Activated CD4-positive, alpha-beta T cell treated with anti-CD3 and anti-CD28 coated beads, Interleukin-2, amount 10 ng/mL, durations not matched to agents 7 days and 5 days (primary cell): ENCODE results near the gene PTPRE. TPM values are rescaled to one million over a fixed set of nuclear protein-coding genes. Genes with fewer than 3 reads are reported as not detected.

Experiments
- CTCF ChIA-PET: fragments of 350-600 bp; sonication (Branson Sonifier 250); formaldehyde crosslinking; loops from one replicate; lab custom pipeline; 2021; ENCODE audit warnings: antibody characterized with exemption; lab: Charles Lee
- POLR2A ChIA-PET: fragments of 350-600 bp; sonication (Branson Sonifier 250); formaldehyde crosslinking; loops from one replicate; lab custom pipeline; 2021; ENCODE audit warnings: antibody characterized with exemption; lab: Charles Lee
- DNase-seq: peaks from one replicate; pipeline ENCODE4 v3.0.0-alpha.2; 2020
- H3K27ac Mint-ChIP-seq: one replicate; pipeline ENCODE4 v1.8.0; 2021; ENCODE audit warnings: mild to moderate bottlenecking, moderate library complexity, mixed read lengths
- H3K27me3 Mint-ChIP-seq: one replicate; pipeline ENCODE4 v1.8.0; 2021; ENCODE audit warnings: mixed read lengths
- H3K36me3 Mint-ChIP-seq: one replicate; pipeline ENCODE4 v1.8.0; 2021; ENCODE audit warnings: low read depth, mixed read lengths
- H3K4me1 Mint-ChIP-seq: one replicate; pipeline ENCODE4 v1.8.0; 2021; ENCODE audit warnings: mixed read lengths
- H3K4me3 Mint-ChIP-seq: one replicate; pipeline ENCODE4 v1.8.0; 2021; ENCODE audit warnings: mild to moderate bottlenecking, moderate library complexity, mixed read lengths
- H3K9me3 Mint-ChIP-seq: one replicate; pipeline ENCODE4 v1.8.0; 2021; ENCODE audit warnings: mixed read lengths
- total RNA-seq, 2 experiments: library from RNA; stranded (reverse); gene quantifications; one replicate each; pipeline ENCODE4 v1.2.3, GENCODE V29; 2021

PTPRE gene
- total RNA-seq, 2 experiments from 2014 or later = 24.1 to 25.6 TPM

DNA sequence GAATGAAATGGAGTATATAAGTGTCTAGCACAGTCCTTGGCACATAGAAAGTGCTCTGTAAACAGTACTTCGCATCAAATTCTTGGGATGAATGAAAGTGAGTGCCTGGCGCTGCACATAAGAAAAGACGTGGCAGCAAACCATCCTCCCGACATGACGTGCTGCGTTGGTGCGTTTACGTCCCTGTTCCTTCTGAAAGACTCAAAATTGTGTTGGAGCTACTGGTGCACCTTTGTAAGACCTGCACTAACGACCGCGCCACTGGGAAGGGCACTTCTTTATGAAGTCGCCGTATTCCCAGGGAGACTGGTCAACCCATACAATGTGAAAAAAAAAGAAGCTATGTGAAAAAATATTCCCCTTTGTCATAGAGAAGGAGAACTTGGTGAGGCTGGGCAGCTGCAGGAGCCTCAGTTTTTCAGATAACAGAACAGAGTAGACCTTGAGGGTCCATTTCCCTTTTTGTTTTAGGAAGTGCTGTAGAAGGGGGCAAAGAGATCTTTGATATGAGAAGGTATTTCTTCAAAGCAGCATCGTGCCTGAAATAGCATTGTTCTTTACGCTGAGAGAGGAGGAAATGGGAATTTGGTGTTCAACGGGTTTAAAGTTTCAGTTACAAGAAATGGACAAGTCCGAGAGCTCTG lies 91.7 kb downstream of the PTPRE start:
- H3K4me3 Mint-ChIP-seq = no peak overlapping the region

DNA sequence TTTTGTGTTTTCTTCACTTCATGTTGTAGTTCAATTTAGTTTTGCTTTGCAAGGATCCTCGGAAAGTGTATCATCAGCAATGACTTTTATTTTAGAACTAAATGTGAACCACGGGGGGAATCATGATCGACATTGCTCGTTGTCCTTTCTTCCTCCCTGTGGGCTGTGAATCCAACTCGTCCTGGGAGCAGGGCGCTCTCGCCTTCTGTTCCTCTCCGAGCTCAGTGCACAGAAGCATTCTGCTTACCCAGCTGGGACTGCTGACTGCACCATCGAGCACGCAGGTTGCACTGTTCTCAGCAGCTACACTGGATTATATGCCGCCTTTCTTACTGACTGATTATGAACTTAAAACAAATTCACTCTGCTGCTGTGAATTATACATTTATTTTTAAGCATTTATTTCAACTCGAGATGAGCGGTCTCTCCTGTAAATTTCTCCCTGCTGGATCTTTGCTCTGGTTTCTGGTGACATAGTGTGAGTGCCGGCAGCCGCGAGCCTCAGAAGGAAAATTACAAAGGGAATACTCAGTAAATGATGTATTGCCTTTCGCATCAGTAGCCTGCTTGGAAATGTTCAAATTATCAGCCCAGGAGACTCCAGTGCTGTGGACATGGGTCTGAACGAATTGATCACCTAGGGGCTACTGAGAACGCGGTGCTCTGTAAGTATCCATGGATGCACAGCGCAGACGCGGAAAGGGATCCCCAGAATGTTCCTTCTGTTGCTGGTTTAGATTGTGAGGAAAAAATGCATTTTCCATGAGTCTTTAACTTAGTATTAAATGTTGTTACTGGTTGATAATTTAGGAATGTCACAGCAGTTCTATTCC lies 92.6 kb downstream of the PTPRE start:
- H3K36me3 Mint-ChIP-seq = no peaks in the 10 kb centered on the region
- POLR2A ChIA-PET = no interaction called here
- DNase-seq = no peak
- no peaks in the 10 kb centered on the region for H3K9me3 Mint-ChIP-seq
- H3K27ac Mint-ChIP-seq = no peak overlapping the region
- CTCF ChIA-PET = interaction anchor here (1.3 kb wide), 1 partner anchor 12 kb away, joined by 4 read pairs; no protein-coding TSS in a partner anchor
- no peak overlapping the region for H3K4me3 Mint-ChIP-seq
- H3K27me3 Mint-ChIP-seq = peaks cover 27% of the 10 kb centered on the region
- no peaks in the 10 kb centered on the region for H3K4me1 Mint-ChIP-seq

More for the DNA sequence above, 91.7 kb downstream of the PTPRE start:
- Mint-ChIP-seq H3K36me3 (no peaks in the 10 kb centered on the region), H3K4me1 (no peaks in the 10 kb centered on the region), H3K27me3 (peaks cover 27% of the 10 kb centered on the region), H3K9me3 (no peaks in the 10 kb centered on the region), H3K27ac (no peak overlapping the region)
- POLR2A ChIA-PET = no interaction called here
- DNase-seq = no peak
- CTCF ChIA-PET = interaction anchor here (1.5 kb wide), 1 partner anchor 12 kb away, joined by 7 read pairs; no protein-coding TSS in a partner anchor

DNA sequence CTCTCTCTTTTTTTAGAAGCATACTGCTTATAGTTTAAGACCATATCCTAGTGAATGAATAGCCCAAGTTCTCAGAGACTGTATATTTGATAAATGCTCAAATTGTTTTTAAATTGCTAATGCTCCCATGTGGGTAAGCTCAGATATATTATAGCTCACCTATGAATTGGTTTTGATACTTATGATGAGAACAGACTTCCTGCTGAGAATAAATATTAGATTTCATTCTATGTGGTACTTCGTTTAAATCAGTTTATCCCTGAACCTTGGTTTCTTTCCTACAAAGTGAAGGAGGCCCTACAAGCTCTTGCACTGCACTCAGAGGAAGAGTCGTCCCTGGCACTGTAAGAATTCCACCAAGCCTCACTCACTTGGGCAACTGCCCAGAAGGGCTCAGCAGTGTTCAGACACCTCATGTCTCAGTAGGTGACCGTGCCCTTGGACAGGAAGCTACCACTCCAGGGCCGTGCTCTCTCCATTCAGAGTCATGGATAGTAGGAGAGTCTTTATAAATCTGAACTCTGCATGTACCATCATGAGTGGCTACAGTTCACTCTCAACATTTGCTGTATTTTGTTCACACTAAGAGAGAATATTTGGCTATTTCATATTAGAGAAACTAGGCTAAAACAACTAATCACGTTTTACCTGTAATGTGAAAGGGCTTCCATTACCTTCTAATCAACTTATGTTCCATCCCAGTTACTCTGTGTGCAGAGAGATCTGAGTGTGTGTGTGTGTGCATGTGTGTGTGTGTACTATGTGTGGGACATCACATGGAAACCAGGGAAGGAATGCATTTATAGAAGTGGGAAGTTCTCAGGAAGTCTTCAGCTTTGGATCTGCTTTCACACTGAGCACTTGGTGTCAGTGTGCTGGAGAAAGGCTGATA lies 93.8 kb downstream of the PTPRE start:
- Mint-ChIP-seq H3K36me3 (no peaks in the 10 kb centered on the region), H3K27me3 (peaks cover 28% of the 10 kb centered on the region), H3K4me3 (no peak overlapping the region), H3K4me1 (no peaks in the 10 kb centered on the region), H3K9me3 (no peaks in the 10 kb centered on the region), H3K27ac (no peak overlapping the region)
- DNase-seq = no peak
- ChIA-PET POLR2A (no interaction called here), CTCF (interaction anchor here (1.3 kb wide), 1 partner anchor 11 kb away, joined by 4 read pairs; no protein-coding TSS in a partner anchor)

DNA sequence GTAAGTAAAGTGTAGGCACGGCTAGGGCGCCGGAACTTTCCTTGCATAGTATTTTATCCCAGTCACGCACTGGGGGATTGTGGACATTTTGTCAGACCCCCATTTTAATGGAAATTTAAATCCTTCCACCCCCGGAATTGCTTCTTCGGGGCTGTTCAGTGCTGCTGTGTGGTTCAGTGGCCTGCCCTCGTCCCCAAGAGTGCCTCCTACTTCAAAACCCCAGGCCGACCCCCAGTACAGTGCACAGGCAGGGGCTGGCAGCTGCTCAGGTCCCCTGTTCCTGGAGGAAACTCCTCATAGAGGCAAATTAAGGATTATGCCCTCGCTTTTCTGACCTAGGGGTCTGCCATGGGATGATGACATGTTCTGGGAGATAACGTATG lies 94.5 kb downstream of the PTPRE start:
- Mint-ChIP-seq H3K27ac (no peak overlapping the region), H3K36me3 (no peaks in the 10 kb centered on the region), H3K9me3 (no peaks in the 10 kb centered on the region), H3K27me3 (peaks cover 28% of the 10 kb centered on the region), H3K4me1 (no peaks in the 10 kb centered on the region), H3K4me3 (no peak overlapping the region)
- CTCF ChIA-PET = interaction anchor here (1.3 kb wide), 1 partner anchor 10 kb away, joined by 4 read pairs; no protein-coding TSS in a partner anchor
- DNase-seq = no peak
- POLR2A ChIA-PET = no interaction called here

DNA sequence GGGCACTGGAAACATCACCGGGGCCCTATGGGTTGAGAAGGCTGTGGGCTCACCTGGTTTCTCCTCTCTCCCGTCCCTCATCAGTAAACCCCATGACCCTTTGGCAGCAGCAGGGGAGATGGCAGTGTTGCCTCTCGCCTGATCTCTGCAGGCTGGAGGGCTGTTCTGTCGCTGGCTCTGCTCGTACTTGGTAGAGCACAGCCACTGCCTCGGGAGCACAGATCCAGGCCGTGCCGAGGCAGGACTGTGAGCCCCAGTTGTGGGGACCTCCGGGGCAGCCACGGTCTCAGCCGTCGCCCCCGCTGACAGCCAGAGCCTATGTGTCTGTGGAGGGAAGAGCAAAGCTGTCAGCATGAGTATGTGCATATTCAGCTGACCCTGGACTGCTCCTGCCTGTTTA lies 94.9 kb downstream of the PTPRE start:
- CTCF ChIA-PET = no interaction called here
- H3K36me3 Mint-ChIP-seq = no peaks in the 10 kb centered on the region

DNA sequence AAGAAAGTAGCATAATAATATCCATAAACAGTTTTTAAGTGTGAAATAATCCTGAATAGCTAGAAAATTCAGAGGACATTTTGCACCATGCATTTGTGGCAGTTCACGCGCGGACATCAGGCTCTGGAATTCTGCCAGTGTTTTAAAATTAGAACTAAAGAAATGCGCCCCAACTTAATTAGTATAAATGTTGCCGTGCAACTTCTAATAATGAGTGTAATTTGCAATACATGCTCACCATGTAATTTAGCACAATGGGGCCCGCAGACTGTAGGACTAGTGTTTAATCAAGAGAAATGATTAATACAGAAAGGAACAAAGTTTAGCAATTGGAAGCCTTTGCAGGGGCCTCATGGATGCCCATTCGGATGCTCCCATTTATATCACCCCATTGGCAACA lies 96.6 kb downstream of the PTPRE start:
- H3K9me3 Mint-ChIP-seq = no peaks in the 10 kb centered on the region
- CTCF ChIA-PET = no interaction called here
- no peak overlapping the region for H3K4me3 Mint-ChIP-seq
- POLR2A ChIA-PET = no interaction called here
- no peak overlapping the region for H3K27ac Mint-ChIP-seq
- DNase-seq = no peak
- no peaks in the 10 kb centered on the region for H3K36me3 Mint-ChIP-seq
- no peaks in the 10 kb centered on the region for H3K4me1 Mint-ChIP-seq
- H3K27me3 Mint-ChIP-seq = peaks cover 23% of the 10 kb centered on the region

More for the DNA sequence above, 94.9 kb downstream of the PTPRE start:
- no peaks in the 10 kb centered on the region for H3K4me1 Mint-ChIP-seq
- POLR2A ChIA-PET = no interaction called here
- H3K27ac Mint-ChIP-seq = no peak overlapping the region
- peaks cover 28% of the 10 kb centered on the region for H3K27me3 Mint-ChIP-seq
- H3K9me3 Mint-ChIP-seq = no peaks in the 10 kb centered on the region
- no peak overlapping the region for H3K4me3 Mint-ChIP-seq
- DNase-seq = no peak

DNA sequence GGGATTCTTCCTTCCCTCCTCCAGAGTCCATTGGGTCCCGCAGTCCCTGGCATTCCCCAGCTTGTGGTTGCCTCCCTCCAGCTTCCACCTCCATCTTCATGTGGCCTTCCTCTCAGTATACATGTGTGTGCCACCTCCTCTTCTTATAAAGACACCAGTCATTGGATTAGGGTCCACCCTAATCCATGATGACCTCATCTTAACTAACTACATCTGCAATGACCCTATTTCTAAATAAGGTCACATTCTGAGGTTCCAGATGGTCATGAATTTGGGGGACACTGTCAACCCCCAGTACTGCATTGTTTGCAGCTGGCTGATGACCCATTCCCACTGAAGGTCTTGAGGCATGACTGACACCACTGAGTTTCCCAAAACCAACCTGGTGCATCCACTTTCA lies 99.0 kb downstream of the PTPRE start:
- no peaks in the 10 kb centered on the region for H3K36me3 Mint-ChIP-seq
- no peaks in the 10 kb centered on the region for H3K4me1 Mint-ChIP-seq
- DNase-seq = no peak
- H3K9me3 Mint-ChIP-seq = no peaks in the 10 kb centered on the region
- peaks cover 5% of the 10 kb centered on the region for H3K27me3 Mint-ChIP-seq
- H3K4me3 Mint-ChIP-seq = no peak overlapping the region
- no peak overlapping the region for H3K27ac Mint-ChIP-seq
- ChIA-PET CTCF (no interaction called here), POLR2A (no interaction called here)

DNA sequence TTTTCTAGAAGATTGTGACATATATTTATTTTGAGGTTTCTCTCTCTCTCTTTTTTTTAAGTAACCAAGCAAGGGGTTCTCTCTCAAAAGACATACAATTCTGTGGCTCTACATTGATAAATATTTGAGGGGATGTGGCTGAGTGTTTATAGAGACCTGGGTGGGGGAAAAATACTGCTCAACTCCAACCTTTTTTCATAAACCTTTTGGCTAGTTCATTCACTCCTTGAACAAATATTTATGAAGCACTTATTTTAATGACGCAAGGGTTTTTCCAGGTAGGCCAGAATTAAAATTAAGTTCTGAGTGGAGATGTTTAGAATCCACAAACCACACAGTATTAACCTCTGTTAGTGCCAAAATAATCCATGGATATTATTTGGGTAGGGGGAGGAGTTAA lies 100.2 kb downstream of the PTPRE start:
- CTCF ChIA-PET = interaction anchor here (1.0 to 1.1 kb wide), 2 partner anchors 28 to 99 kb away, joined by 3 read pairs; no protein-coding TSS in a partner anchor
- POLR2A ChIA-PET = no interaction called here
- H3K4me3 Mint-ChIP-seq = no peak overlapping the region
- peaks cover 8% of the 10 kb centered on the region for H3K4me1 Mint-ChIP-seq
- DNase-seq = no peak
- H3K27me3 Mint-ChIP-seq = peaks cover 3% of the 10 kb centered on the region
- H3K27ac Mint-ChIP-seq = no peak overlapping the region
- H3K9me3 Mint-ChIP-seq = no peaks in the 10 kb centered on the region
- H3K36me3 Mint-ChIP-seq = no peaks in the 10 kb centered on the region

DNA sequence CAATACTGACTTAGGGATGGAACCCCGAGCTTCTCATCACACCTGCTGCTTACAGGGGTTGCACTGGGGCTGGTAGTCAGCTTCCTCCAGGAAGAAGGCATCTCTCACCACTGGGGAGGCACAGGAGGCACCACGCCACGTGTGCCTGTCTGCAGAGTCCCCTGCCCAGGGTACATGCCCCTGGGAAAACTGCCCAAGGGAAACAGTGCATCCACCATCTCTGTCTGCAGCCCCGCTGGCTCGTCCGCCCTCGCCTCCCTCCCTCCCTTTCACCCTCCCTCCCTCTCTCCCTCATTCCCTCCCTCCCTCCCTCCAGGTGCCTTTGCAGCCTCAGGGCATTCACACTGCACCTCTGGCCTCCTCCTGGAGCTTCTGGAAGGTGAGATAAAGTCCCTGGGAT lies 101.1 kb downstream of the PTPRE start:
- no peak for DNase-seq

DNA sequence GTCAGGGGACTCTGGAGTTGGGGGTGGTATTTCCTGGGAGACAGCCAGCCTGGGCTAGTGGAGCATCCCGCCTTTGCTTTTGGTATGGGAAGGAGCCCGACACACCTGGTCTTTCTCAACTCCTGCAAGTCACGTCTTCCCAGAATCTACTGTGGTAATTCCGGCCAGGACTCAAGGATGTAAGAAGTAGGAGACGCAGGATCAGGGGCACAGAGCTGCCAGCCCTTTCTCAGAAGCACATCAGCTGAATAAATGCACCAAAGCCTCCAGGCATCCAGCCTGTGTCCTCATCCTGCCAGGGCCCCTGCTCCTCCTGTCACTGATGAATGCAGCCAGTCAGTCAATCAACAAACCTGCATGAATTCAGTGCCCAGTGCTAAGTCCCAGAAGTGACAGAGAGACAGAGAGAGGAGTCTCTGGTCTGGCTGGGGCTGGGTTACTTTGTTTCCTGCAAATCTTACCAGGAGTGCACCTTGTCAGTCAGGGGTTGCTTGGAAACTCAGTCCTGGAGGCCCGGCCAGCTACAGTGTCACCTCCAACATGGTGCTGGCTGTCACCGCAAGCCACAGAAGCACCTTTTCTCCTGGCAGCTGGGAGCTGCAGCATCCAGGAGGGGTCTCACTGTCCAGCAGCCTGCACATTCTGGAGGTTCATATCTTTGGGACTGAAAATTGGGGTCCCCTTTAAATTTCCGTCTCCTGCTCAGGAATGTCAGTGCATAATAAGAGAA lies 101.8 kb downstream of the PTPRE start:
- Mint-ChIP-seq H3K27ac (no peak overlapping the region), H3K4me1 (peaks cover 8% of the 10 kb centered on the region), H3K4me3 (no peak overlapping the region), H3K36me3 (no peaks in the 10 kb centered on the region), H3K9me3 (no peaks in the 10 kb centered on the region), H3K27me3 (peaks cover 3% of the 10 kb centered on the region)
- POLR2A ChIA-PET = no interaction called here
- DNase-seq = no peak
- CTCF ChIA-PET = interaction anchor here (1.1 to 6.8 kb wide), 5 partner anchors 11 to 103 kb away, joined by 3 to 74 read pairs (median 4); partner anchors contain the start of gene PTPRE

More for the DNA sequence above, 101.1 kb downstream of the PTPRE start:
- Mint-ChIP-seq H3K27me3 (peaks cover 3% of the 10 kb centered on the region), H3K27ac (no peak overlapping the region), H3K4me3 (no peak overlapping the region), H3K9me3 (no peaks in the 10 kb centered on the region), H3K36me3 (no peaks in the 10 kb centered on the region), H3K4me1 (peaks cover 8% of the 10 kb centered on the region)
- POLR2A ChIA-PET = no interaction called here
- CTCF ChIA-PET = interaction anchor here (1.0 to 6.8 kb wide), 3 partner anchors 27 to 102 kb away, joined by 3 to 74 read pairs (median 3); partner anchors contain the start of gene PTPRE

DNA sequence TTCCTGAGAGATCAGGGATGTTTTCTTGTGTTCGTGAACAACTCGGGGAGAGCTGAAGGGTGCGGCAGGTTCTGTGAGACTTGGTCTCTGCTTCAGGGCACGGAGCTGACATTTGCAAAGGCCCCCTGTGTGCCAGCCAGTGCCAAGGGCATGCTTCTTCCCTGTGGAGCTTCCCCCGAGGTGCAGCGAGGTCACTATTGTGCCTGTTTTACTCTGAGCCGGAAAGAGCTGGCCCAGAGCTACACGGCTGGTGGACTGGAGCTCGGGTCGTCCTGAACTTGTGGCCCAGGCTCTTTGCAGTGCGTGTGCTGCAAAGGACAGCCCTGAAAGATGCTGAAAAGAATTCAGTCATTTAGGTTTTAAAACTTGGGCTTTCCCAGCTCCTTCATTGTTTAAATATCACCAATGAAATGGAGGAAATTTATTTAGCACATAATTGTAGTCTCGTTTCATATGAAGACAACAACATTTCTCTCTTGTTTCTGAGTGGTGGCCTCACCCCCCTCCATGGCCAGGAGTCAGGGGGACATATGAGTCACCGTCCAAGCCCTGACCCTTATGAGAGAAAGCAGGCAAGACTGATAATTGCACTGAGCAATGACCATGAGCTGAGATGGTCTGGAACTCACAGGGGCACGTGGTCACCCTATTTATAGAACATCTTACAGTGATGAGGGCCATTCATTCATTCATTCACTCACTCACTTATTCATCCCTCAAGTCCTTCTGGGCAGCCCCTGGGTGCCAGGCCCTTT lies 102.6 kb downstream of the PTPRE start:
- peaks cover 3% of the 10 kb centered on the region for H3K27me3 Mint-ChIP-seq
- H3K4me1 Mint-ChIP-seq = peaks cover 8% of the 10 kb centered on the region
- CTCF ChIA-PET = interaction anchor here (0.9 to 6.8 kb wide), 5 partner anchors 12 to 104 kb away, joined by 3 to 74 read pairs (median 4); partner anchors contain the start of gene PTPRE
- no peak overlapping the region for H3K4me3 Mint-ChIP-seq
- POLR2A ChIA-PET = no interaction called here
- H3K36me3 Mint-ChIP-seq = no peaks in the 10 kb centered on the region
- no peak overlapping the region for H3K27ac Mint-ChIP-seq
- no peak for DNase-seq
- H3K9me3 Mint-ChIP-seq = no peaks in the 10 kb centered on the region
